Measurements from ENCODE around the gene GABBR2.

DNA sequence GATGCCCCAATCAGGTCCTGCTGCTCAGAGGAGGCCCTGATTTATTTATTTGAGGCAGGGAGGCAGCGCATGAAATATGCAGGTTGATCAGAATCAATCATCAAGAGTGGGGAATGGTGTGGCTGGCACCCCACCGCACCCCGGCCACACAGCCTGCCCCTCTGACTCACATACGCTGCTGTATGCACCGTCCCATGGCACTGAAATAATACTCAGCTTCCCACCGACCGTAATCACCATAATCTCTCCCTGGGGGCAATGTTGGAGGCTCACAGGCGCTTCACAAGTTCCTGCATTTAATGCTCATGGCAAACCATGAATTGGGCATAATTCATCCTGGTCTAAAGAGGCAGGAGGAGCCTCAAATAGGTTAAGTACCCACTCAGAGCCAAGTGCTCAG, 312.1 kb downstream of the GABBR2 start:
- no peak for TF ChIP-seq EP300 (IDR thresholded peaks at IDR 0.05; ENCODE audit: borderline replicate concordance)
- TF ChIP-seq TAF1 (IDR thresholded peaks at IDR 0.05; ENCODE audit: low read depth) = no peak
